OCI-M1 (cell line): ENCODE data around the gene TP73.
"Not testable (repeated sequence)": the region's sequence is repeated elsewhere in the genome, so short reads cannot be mapped to it uniquely, and the experiment has no call there.

Experiments
- DNase-seq: peaks from one replicate; lab custom pipeline; 2025; lab: John Stamatoyannopoulos, UW

The TP73 gene

DNA sequence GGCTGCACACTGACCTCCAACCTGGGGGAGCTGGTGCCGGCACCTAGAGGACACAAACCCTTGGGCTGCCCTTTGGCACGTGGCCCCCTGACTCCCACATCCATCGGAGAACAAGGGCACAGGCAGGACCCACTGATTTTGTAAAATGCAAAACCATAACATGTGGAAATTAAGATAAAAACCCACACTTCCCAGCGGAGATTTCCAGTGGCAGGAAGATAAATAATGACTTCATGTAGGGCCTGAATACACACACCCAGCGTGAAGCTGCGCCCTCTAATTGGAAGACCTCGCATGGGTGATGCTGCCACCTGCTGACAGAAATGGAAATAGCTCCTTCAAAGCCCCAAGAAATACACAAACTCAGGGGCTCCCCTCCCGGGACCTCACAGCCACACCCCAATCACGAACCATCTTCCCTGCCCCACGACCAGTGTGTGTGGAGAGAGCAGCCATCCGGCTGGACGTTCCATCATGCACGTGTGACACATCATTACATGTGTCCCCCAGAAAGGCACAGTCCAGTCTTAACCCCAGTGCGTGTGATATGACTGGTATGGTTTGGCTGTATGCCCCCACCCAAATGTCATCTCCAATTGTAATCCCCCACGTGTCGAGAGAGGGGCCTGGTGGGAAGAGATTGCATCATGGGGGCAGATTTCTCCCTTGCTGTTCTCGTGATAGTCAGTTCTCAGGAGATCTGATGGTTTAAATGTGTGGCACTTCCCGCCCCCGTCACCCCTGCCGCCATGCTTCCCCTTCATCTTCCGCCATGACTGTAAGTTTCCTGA is 33.2 kb upstream of the TP73 start:
- DNase-seq, result peak; percentile 84

DNA sequence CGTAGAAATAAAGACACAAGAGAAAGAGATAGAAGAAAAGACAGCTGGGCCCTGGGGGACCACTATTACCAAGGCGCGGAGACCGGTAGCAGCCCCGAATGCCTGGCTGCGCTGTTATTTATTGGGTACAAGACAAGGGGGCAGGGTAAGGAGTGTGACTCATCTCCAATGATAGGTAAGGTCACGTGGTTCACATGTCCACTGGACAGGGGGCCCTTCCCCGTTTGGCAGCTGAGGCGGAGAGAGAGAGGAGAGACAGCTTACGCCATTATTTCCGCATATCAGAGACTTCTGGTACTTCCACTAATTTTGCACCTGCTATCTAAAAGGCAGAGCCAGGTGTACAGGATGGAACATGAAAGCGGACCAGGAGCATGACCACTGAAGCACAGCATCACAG is 31.6 kb upstream of the TP73 start:
- DNase-seq, result no peak

DNA sequence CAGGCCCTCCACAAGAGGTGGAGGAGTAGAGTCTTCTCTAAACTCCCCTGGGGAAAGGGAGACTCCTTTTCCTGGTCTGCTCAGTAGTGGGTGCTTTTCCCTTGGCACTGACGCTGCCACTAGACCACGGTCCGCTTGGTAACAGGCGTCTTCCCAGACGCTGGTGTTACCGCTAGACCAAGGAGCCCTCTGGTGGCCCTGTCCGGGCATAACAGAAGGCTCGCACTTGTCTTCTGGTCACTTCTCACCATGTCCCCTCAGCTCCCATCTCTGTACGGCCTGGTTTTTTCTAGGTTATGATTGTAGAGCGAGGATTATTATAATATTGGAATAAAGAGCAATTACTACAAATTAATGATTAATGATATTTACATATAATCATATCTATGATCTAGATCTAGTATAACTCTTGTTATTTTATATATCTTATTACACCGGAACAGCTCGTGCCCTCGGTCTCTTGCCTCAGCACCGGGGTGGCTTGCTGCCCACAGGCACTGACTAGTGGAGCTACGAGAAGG is 31.1 kb upstream of the TP73 start:
- DNase-seq, result peak; percentile 27

DNA sequence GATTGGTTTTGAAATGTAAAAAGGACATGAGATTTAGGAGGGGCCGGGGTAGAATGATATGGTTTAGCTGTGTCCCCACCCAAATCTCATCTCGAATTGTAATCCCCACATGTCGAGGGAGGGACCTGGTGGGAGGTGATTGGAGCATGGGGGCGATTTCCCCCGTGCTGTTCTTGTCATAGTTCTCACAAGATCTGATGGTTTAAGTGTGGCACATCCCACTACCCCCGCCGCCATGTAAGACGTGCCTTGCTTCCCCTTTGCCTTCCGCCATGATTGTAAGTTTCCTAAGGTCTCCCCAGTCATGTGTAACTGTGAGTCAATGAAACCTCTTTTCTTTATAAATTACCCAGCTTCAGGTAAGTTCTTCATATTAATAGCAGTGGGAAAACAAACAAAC is 30.2 kb upstream of the TP73 start:
- not testable (repeated sequence) for DNase-seq

DNA sequence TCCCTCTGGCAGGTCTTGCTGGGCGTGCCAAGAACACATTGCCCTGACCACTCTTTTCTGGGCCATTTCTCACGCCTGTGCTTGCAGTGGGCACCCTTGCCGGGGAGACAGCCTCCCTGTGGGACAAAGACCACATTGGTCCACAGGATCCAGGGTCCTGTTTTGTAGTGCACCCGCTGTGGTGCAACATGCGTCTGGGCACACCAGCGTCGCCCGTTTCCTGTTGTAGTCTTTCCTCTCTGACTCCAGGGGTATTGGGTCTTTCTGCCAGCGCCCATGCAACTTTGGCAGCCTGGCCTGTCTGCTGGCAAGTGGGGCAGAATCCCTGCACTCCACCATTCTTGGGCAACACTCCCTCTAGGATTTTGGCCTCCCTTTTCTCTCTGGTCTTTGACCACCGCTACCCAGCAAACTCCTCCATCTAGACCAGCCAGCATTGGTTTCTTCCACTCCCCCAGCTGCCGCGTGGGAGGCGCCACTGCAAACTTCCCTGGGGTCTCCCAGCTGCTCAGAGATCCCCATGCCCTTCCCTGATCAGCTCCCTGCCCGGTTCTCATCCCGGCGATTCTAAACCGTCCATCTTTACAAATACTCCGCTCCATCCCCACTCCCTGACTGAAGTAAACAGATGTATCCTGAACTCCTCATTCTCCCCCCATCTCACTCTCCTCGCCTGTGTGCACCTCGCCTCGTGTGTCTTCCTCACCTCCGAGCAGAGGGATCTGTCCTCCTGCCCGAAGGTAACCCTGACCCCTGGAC is 28.7 kb upstream of the TP73 start:
- DNase-seq, result no peak

DNA sequence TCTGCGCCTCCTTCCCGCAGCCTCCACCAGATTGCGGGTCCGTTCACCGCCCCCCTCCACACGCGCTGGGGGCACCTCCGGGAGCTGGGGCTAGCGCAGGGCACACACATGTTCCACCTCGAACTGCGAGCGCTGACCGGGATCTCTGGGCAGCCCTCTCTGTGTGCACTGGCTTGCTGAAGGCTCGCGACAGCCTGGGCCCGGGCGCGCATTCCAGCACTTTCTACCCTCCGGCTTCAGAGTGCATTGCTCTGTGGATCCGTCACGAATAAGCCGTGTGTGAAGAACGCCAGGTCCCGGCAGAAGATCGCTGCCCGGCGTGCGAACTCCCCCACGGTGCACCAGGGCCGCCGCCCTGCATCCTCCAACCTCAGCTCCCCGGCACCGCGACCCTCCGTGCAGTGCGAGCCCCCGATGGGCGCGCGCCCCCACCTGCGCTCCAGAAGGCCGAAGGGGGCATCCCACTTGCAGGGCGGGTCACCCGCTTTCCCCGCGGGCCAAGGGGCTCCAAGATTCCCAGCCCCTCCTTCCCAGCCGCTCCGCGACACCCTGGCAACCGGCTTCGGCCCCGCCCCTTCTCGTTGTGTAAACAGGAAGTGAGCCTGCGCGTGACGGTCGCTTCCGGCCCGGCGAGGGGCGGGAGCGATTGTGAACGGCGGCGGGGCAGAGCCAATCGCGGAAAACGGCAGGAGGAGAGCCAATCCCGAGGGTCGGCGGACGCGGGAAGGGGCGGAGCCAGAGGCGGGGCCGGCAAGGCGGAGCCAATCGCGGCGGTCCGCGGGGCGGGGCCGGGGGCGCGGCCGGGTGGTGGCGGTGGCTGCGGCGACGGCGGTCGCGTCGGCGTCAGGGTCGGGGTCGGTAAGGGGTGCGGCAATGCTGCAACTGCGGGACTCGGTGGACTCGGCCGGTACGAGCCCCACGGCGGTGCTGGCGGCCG is 27.8 kb upstream of the TP73 start, which contains the start of gene TPRG1L:
Gene TPRG1L, plus strand, starts transcription at position 816 of the 937 bp plus-strand sequence. Its CDS starts 58 bp downstream, at position 874.
- peak; percentile 98 for DNase-seq

DNA sequence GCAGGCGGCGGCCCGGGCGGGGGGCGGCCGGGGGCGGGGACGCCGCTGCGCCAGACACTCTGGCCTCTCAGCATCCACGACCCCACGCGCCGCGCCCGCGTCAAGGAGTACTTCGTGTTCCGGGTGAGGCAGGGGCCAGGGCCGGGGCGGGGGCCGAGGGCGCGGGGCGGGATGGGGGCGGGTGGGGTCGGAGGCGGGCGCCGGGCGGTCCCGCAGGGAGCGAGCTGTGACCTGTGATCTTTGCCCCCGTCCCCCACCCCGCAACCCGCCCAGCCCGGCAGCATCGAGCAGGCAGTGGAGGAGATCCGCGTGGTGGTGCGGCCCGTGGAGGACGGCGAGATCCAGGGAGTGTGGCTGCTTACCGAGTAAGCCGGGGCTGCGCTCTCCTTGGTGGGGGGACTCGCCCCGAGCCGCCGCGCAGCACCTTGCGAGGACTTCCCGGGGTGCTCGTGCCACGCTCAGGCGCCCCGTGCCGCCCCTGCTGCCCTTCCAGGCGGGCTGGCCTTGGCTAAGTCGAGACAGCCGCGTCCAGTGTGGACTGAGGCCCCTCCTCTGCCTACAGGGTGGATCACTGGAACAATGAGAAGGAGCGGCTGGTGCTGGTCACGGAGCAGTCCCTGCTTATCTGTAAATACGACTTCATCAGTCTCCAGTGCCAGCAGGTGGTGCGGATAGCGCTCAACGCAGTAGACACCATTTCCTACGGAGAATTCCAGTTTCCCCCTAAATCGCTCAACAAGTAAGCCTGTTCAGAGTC is 27.0 kb upstream of the TP73 start:
- peak; percentile 65 for DNase-seq

DNA sequence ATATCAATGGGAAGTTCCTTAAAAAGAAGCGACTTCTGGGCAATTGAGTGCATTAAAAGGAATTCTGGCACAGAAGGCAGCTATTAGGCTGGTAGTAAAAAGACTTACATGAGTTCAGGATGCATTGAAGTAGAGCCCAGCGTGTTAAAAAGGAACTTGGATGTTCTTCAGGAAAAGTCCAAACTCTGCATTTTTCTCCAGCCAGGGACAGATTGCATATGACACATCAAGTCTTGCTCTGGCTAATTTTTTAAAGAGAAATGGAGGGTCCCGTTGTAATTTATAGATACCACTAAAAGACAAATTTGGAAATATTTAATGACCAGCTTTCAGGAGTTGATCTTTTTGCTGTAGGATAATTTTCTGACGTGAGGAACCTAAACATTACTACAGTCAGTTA is 26.3 kb upstream of the TP73 start:
- no peak for DNase-seq

DNA sequence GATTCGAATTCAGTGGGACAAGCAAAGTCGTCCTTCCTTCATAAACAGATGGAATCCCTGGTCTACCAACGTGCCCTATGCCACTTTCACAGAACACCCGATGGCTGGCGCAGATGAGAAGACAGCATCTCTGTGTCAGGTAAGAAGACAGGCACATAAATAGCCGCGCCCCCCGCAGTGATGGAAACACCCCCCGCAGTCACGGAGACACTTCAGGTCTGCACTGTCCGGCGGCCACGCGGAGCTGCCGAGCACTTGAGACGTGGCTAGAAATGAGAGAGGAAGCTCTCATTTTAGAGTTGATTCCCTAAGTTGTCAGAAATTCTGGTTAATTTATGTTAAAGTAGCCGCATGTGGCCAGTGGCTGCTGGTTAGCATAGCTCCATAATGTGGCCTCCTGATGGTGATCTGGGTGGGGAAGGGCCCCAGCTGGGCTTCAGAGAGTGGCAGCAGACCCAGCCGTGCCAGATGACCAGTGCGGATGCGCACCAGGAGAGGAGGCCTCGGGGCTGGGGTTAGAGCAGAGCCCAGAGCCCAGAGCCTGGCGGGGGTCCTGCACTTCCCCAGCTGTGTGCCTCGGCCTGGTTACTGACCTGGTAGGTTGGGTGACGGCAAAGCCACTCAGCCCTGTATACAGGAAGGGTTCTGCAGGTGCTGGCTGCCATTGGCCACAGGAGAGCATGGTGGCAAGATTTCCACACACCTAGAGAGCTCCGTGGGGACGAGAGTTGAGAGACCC is 24.6 kb upstream of the TP73 start:
- no peak for DNase-seq

DNA sequence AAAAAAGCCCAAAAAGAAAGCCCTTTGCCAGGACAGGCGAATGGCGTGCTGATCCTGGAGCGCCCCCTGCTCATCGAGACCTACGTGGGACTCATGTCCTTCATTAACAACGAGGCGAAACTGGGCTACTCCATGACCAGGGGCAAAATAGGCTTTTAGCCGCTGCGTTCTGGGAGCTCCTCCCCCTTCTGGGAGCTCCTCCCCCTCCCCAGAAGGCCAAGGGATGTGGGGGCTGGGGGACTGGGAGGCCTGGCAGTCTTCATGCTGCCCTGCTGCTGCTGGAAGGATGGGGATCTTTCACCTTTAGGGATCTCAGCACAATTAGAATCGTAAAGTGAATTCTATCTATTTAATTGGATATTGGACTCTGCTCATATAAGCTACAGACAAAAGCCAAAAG is 23.9 kb upstream of the TP73 start:
- no peak for DNase-seq

DNA sequence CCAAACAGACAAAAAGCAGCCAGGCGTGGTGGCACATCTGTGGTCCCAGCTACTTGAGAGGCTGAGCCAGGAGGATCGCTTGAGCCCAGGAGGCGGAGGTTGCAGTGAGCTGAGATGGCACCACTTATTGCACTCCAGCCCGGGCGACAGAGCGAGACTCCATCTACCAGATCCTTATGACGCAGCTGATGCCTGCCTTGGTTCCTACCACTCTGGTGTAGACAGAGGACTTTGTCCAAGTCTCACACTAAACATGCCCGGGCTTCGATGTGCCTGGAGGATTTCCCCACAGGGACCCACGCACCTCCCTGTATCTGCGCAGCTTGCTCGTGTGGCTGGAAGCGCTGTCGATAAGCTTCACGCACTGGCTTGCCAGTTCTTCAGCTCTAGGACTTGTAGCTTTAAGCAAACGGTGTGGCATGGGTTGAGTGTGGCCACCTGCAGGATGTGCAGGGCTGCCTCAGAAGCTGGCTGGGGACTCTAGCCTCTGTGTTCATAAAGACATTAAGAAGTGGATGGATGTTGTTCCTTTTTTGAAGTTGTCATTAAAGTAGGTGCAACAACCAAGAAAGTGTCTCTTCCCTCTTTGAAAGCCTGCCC is 22.7 kb upstream of the TP73 start:
- no peak for DNase-seq

DNA sequence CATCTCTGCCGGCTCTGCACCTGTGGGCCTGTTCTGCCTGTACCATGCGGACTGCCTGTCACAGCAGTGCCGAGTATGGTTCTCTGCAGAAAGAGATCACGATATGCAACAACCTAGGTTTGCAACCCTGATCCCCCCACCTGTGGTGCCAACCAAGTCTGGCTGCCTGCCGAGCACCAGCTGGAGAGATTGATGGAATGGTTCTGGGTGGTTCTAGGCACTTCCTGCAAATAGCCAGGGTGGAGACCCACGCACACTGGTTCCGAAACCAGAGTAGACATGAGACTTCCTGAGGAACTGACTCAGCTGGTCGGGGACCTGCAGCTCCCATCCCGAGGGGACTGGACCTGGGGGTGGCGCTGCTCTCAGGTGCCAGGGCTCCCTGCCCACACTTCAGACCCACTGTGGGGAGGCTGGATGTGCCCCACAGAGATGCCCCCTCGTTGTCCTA is 22.1 kb upstream of the TP73 start:
- DNase-seq, result no peak

DNA sequence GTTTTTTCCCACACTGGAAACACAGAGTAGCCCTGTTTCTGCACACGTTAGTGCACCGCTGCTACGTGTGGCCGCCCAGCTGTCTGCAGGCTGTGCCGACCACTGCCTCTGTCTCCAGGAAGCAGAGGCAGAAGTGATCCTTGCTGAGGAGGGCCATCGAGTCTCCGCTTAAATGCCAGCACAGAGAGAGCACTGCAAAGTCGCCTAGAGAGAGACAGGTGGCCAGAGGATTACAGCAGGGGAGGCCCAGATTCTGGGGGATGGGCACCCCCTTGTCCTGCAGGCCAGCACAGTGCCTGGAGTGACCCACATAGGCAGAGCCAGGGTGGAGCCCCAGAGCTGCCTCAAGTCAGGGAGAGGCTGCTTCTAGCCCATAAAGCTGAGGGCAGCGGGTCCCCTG is 21.4 kb upstream of the TP73 start:
- no peak for DNase-seq

DNA sequence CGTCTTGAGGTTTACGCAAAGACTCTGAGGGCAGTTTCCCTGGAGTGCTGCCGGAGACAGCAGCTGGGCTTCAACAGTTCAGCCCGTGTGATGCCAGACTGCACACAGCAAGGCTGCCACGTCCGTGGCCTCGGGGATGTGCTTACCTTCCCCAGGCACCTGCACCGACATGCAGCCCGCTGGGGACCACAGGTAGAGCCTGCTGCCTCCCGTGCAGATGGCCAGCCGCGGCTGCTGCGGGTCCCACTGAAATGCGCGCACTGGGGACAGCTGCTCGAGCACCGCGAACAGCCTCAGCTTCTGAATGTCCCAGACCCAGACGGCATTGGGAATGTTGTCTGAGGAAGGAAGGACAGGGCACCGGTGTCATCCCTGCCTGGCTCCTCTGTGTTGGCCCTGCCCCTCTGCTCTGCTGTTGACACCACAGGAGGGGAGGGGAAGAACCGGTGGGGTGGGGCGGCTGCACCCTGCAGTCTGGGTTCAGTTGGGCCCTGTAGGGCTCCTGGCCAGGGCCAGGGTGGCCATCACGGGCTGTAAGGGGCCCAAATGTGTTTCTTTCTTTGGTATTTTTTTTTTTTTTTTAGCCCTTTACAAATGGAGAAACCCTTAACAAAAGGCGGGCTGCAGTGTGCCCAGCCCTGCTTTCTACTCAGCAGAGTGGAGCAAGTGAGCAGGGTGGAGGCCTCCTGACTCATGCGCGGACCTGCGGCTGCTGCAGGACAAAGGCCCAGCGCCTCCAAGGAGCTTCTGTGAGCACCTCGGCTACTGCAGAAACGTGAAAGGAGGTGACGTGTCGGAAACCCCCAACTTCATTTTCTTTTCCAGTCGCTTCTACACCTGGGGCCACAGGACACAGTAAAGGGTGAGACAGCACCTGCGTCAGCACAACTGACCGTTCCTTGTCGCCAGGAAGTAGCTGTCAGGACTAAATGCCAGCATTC is 20.7 kb upstream of the TP73 start:
- DNase-seq, result no peak

DNA sequence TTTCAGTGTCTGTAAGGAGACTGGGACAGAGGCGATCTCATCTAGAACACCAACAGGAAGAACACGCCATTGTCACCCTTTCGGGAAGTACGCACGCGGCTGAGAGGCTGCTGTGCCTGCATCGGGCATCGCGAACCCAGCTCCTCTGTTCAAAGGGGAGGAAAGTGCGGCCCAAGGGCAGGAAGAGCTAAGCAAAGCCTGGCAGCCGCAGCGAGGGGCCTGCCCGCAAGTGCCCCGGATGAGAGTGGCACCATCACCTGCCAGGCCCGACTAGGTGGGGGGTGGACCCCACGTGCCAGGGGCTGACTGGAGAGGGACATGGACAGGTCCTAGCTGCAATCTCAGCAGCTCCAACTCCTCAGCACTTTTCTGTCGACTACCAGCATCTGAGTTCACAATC is 20.0 kb upstream of the TP73 start:
- DNase-seq, result no peak

DNA sequence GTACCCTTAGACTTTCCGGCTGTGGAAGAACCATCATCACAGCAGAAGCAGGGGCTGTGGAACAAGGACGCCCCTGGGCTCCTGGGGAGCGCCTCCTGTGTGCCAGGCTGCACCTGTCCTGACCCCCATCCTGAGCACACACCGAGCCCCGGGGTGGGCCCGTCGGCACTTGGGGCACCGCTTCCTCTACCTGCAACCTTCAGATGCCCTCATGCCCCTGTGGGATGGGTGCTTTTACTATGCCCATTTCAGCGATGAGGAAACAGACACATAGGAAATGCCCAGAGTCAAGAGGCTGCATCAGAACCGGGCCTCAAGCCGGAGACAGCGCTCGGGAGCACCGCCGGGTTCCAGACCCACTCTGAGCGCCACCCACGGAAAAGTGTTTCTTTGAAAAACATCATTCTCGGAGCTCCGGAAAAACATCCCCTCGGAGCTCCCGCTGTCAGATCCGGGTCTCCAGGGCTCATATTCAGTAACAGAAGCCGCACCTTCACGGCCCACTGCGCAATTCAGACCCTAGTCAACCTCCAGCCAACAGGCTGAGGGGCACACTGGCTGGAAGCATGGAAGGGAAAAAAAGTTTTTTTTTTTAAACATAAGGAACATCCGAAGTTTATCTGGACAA is 19.5 kb upstream of the TP73 start:
- no peak for DNase-seq

DNA sequence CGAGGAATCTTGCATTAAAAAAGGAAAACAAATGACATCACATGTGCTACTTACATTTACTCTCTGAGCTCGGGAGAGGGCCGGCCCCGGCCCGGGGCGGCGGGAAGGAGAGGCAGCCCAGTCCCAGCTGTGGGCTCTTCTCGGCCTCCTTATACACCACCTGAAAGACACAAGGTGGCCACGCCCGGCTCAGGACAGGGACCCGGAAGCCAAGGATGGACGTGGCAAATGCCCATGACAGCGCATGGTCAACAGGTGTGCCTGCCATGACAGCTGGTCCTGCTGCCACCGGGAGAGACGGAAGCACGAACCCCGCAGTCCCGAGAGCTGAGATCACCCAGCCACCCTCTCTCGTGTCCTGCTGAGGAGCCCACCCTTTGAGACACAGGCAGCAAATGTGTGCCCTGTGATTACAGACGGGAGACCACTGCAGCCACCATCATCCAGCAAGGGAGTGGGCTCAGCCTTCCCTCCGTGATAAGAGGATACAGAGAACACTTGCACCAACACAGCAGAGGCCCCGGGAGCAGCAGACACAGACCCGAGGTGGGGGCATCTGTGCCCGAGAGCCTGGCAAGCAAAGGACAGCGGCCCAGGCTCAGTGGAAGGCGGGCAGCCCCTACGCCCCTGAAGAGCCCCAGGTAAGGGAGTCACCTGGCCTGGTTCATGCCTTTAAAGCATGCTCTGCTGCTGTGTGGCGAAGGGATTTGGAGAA is 18.8 kb upstream of the TP73 start:
- no peak for DNase-seq
